ENCODE measurements around the gene EML5.

Gene EML5

DNA sequence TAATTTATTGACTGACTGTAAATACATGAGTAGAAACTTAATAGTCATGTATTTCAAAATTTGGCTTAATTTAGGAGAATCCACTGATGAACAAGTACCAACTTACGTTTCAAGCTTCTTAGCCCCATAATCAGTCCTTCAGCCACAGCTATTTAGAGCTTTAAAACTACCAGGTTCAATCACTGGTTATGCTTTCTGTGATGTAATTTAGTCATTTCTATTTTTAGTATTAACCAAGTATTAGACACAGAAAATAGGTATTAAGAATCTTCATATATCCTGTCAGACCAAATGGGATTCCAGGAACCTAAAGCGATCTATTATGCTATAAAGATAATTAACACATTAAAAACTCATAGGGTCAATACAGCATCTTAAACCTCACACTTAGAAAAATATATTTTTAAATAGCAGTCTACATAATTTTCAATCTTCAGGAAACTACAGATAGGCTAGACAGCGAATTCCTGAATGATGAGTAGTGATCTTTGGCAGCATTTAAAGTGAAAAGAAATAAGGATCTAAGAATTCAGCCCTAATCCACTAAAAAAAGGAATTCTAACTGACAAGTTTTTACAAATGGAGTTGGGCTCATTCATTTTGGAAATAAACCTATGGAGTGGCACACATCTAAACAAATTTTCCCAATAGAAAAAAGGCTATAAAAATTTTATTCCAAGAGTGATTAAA lies 178.4 kb downstream of the EML5 start:
- no peak for DNase-seq (ENCODE audit: low spot score)

DNA sequence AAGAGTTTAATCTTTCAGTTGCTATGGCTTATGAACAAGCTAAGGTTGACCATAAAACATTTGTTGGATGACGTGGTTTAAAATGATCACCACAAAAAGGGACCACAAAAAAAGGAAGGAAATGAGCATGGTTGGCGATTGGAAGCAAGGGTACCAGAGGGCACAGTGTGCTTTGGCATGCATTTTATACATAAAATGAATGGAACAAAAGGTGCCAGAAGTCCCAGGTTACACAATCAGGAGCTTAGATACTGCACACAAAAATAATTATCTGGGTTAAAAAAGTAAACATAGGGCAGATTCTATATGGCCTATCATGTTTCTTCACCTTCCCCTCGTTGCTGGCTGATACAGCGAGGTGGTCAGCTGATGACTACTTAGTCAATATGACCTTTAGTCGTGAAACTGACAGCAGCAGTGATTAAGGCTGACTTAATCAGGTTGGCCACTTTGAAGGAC lies 179.2 kb downstream of the EML5 start:
- DNase-seq (ENCODE audit: low spot score): no peak

DNA sequence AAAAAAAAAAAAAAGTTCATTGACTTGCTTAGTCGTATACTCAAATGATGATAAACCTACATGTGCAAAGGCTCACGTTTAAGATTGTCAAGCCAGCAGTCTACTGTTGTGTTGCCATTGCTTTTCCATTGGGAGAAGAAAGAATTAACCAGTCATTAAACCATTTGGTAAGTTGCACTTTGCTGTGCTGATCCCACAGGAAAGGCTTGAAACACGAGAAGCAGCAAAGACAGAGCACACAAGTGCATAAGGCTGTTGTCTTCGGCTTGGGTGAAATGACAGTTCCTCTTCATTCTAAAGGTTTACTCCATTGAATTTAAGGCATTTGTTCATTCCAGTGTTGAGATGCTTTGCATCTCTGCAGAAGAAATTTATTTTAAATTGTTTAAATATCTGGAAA lies 179.8 kb downstream of the EML5 start:
- no peak for DNase-seq (ENCODE audit: low spot score)

DNA sequence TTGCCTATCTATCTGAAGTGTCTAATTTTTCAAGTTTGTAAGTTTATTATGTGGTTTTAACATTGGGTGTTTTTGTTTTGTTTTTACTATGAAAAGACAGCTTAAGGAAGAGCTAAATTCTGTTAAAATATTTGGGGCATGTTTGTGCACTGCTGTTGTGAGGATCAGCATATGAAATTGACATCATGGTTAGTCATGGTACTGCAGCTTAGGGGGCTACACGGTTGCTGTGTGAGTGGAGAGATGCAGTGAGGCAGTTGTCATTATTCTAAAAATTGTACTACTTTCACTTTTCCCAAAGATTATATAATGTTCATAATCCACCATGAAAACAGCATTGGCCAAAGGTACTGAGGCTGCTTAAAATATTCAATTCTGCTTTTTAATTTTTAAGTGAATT lies 180.9 kb downstream of the EML5 start:
- DNase-seq (ENCODE audit: low spot score): no peak

DNA sequence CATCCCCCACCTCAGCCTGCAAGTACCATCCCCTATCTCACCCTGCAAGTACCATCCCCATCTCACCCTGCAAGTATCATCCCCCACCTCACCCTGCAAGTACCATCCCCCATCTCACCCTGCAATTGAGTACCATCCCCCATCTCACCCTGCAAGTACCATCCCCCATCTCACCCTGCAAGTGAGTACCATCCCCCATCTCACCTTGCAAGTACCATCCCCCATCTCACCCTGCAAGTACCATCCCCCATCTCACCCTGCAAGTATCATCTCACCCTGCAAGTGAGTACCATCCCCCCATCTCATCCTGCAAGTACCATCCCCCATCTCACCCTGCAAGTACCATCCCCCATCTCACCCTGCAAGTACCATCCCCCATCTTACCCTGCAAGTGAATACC lies 184.9 kb downstream of the EML5 start:
- DNase-seq (ENCODE audit: low spot score): no peak

DNA sequence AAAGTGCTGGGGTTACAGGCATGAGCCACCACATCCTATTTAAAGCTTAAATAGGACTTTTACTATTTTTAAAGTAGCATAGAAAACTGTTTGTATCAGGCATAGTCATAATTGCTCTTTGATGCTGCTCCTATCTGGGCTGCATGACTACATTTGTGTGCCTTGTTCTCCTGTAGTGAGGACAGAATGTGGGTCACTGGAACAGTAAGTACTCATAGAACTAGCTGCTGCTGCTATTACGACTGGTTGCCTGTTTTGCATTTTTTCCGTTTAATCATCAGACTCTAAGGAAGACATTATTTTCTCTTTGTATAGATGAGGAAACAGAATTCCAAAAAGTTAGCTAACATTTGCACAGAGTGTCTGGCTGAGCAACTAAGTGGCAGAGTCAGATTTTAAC lies 187.2 kb downstream of the EML5 start:
- DNase-seq (ENCODE audit: low spot score): no peak

DNA sequence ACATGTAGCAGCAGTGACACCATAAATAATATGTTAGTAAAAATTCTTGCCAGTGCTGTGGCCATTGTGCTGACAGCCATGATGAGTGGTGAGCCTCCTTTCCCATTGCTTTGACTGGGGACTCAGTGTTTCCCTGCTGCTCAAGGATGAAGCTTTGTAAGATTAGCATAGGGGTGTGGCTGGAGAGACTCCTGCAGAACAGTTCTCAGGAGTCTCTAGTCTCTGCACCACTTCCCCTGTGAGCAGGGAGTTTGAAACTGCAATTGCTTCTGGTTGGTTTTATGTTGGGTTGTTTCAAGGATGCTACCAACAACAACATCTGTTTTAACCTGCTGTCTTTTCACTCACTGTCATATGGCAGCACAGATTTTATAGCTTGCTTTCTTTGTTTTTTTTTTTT lies 188.5 kb downstream of the EML5 start:
- DNase-seq (ENCODE audit: low spot score): no peak

DNA sequence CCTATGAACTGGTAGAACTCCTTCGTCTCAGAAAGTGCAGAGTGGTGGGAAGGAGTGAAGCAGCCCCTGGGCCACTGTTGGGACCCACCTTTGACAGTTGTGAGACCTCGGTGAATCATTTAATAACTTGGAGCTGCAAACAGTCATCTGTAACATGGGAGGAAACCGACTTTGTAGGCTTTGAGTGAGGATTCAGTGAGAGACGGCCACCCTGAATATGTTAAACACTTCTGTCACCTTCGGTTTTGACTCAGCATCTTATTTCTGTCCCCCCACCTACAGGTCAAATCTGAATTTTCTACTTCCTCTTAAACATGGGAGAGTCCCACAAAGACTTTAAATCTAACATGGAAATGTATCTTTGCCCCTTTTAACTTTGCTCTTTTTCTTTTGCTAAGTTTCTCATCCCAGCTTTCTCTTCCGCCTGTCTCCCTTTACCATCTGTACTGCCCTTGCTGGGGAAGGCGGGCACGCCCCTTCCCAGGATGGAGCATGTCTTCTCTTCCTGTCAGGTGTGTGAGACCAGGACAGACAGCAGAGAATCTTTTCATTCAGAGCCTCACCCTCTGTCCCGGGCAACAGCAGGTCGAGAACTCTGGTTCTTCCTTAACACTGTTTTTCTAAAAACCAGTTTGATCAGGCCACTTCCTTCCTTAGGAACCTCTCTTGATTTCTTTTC lies 192.9 kb downstream of the EML5 start:
- no peak for DNase-seq (ENCODE audit: low spot score)

DNA sequence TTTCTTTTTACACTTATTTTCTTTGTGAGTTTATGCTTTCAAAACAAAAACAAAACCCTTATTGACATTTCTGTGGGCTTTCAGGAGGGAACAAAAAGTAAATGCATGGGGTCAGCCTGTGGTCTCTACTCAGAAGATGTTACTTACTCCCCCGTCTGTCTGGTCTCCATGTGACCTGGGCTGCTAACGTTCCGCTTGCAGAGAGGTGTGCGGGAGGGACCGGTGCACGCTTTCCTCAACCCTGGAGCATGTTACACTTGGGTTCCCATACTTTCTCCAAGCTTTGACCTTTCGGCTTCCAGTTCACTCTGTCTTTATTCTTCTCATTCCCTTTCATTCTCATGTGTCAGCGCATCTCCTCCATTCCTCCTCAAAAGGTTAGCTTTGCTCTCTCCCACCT lies 193.4 kb downstream of the EML5 start:
- no peak for DNase-seq (ENCODE audit: low spot score)

DNA sequence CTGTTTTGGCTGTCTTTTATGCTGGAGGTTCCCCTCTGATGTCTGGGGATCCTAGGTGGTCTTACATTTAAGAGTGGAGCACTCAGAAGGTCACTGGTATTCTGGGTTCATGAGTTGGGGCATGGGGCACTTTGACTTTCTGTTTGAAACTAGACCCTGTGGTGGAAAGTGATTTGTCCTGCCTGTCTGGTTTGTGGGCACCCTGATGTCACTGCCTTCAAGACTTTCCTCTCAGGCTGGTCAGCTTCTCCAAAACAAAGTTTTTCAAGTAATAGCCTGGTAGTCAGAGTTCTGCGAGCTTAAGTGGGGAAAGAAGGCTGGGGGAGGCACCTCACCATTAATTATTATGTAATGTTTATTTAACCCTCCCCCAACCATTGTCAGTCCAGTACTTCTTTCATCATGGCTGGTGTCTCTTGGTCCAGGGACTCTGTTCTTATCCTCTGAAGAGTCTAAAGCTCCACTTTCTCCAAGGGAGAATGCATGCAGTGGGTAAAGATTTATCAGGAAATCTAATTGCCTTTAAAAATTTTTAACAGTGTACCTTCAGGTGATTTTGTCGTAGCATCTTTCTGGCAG lies 194.6 kb downstream of the EML5 start:
- no peak for DNase-seq (ENCODE audit: low spot score)

DNA sequence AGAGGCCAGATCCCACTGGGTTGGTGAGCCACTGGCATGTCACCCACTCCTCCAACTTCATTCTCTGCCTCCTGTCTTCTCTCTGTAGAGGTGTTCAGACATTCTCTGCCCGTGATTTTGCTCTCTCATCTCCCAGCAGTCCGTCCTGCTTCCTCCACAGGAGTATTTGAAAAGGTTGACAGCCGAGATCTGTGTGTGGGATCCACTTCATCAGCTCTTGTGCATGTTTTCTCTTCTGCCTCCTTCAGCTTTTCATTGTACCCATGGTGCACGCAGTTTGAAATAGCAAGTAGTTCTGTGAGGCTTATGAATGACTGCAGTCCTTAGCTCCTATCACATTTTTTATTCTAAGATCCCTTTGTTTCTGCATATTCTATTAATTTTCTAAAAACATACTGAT lies 195.2 kb downstream of the EML5 start:
- DNase-seq (ENCODE audit: low spot score): no peak

DNA sequence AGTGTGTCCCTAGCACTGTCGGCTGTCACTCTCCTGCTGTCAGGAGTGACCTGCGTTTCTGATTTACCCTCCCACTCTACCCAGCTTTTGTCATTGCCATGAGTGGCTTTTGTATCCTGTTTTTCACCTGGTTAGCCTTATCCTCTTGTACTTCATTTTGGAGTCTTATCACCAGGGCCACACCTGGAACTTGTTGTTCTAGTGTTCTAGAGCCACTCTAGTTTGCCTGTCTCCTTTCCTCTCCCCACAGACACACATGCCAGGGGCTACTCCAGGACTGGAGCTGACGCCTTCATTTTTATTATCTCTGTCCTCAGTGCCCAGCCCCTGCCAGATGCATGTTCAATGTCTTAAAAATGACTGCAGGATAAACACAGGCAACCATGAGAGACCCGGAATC lies 195.7 kb downstream of the EML5 start:
- DNase-seq (ENCODE audit: low spot score): no peak

DNA sequence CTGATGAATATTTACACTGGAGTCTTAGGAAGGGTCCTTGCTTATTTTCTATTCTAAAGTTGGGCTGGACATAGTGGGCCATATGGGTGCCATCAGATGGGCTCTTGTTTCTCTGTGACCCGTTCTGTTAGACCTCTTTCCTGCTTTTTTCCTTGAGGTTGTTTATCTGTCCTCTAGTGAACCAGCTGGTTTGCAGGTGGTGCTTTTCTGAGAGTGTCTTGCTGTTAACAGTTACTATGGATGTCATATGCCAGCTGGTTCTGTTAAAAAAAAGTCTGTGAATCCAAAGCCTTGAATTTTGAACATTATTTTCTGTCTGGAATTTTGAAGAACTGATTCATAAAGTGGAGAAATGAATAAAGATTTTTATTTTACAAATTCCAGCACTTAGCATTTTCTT lies 200.7 kb downstream of the EML5 start:
- no peak for DNase-seq (ENCODE audit: low spot score)

DNA sequence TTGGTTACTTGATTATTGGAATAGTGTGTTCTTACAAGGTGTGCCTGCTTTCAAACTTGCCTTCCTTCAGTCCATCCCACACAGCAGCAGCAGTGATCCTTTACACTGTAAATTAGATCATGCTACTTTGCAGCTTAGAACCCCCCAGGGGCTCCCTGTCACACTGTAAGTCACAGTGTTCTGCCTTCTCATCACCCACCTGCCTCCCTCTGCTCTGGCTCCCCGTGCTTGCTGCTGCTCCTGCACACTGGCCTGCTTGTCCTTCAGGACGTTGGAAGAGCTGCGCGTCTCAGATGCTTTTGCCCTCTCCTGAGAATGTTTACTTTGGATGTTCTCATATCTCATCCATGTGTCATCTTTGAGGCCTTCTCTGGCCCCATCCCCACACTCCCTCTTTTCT lies 202.6 kb downstream of the EML5 start:
- DNase-seq (ENCODE audit: low spot score): no peak

DNA sequence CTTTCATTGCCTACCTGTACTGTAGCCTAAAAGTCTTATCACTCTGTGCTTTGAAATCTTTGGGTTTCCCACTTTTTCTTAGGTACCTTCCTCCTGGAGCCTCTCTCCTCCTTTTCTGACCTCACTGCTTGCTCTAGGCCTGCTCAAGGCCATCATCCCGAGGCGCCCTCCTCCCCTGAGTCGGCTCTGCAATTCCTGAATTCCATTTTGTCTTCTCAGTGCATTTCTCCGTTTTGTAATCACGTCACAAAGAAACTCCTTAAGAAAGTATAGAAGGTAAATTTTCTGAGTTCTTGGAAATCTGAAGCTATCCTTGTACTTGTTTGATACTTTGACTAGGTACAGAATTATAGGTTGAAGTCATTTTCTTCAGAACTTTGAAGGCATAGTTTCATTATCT lies 204.7 kb downstream of the EML5 start:
- no peak for DNase-seq (ENCODE audit: low spot score)

DNA sequence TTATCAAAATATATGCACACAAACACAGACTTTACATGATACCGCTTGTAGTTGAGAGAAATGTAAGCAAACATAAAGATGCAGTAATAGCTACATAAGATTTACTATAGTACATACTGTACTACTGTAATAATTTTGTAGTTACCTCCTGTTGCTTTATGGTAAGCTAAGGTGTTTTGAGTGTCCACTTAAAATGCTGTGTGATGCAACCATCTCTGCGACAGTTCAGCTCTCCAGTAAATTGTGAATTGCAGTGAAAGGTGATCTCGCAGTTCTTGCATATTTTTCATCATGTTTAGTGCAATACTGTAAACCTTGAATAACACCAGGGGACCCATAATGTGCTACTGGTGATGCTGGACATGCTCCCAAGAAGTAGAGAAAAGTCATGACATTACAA lies 208.3 kb downstream of the EML5 start:
- DNase-seq (ENCODE audit: low spot score): no peak

DNA sequence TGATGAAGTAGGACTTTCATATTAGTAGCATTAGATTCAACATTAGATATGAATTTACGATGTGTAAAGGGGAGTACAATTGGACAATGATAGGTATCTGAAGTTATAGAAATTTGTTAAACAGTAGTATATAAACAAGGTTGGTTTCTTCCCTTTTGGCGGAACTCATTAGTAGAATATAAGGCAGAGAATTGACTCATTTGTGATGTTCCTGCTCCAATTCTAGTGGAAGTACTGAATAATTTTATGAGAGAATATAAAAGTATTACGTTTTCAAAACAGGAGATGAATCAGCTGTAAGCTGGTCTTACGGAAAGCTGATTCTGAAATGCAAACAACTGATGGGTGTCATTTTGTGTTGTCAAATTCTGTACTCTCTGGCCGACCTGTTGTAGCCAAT lies 216.5 kb downstream of the EML5 start:
- DNase-seq (ENCODE audit: low spot score): no peak

DNA sequence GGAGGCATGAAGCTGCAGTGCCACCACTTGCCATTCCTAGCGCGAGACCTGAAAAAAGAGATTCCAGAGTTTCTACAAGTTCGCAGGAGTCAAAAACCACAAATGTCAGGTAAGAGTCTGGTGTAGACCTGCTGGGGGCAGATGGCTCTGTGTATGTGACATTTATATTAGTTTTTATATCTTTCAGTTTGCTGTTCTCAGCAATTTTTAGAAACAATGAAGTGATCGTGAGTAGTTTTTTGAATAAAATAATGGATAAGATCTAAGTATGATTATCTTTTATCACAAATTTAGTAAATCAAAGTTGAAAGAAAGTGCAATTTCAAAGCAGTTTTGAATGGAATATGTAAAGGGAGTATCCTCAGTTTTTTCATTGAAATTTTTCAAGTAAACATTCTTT lies 220.6 kb downstream of the EML5 start:
- no peak for DNase-seq (ENCODE audit: low spot score)

DNA sequence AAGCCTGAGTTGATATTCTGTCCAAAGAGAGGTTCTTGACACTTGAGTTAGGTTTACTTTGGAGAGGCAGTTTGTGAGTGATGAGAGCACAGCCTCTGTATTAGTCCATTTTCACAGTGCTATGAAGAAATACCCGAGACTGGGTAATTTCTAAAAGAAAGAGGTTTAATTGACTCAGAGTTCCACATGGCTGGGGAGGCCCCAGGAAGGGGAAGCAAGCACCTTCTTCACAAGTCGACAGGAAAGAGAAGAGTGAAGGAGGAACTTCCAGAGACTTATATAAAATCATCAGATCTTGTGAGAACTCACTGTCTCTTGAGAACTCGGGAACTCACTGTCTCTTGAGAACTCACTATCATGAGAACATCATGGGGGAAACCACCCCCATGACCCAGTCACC lies 224.6 kb downstream of the EML5 start:
- DNase-seq (ENCODE audit: low spot score): no peak

DNA sequence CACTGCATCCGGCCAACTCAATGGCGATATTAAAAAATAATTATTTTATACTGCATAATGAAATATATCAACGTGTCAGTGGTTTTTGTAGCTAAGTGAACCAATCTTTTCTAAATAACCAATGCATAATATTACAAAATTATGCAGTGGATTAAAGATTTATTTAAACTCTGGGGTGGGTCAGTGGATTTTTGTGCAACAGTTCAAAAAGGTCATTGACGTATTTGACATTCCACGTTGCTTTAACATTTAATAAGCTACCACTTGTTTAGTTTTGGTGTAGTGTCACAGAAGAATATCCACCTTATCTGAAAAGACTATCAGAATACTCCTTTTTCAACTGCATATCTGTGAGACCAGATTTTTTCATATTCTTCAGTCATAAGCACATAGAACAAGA lies 227.3 kb downstream of the EML5 start:
- DNase-seq (ENCODE audit: low spot score): no peak

DNA sequence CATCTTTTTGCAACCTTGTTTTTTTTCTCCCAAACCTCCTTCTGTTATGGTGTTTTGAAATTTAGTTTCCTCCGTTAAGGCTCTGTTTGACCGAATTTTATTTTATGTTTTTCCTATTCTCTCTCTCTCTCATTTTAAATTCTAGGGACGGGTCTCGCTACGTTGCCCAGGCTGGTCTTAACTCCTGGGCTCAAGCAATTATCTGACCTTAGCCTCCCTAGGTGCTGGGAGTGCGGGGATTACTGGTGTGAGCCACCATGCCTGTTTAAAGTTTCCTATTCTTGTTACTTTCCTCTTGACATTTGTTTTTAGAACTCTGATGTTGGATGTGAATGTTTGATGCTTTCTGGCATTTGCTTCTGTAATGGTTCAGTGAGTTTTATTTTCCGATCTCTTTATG lies 228.9 kb downstream of the EML5 start:
- no peak for DNase-seq (ENCODE audit: low spot score)

DNA sequence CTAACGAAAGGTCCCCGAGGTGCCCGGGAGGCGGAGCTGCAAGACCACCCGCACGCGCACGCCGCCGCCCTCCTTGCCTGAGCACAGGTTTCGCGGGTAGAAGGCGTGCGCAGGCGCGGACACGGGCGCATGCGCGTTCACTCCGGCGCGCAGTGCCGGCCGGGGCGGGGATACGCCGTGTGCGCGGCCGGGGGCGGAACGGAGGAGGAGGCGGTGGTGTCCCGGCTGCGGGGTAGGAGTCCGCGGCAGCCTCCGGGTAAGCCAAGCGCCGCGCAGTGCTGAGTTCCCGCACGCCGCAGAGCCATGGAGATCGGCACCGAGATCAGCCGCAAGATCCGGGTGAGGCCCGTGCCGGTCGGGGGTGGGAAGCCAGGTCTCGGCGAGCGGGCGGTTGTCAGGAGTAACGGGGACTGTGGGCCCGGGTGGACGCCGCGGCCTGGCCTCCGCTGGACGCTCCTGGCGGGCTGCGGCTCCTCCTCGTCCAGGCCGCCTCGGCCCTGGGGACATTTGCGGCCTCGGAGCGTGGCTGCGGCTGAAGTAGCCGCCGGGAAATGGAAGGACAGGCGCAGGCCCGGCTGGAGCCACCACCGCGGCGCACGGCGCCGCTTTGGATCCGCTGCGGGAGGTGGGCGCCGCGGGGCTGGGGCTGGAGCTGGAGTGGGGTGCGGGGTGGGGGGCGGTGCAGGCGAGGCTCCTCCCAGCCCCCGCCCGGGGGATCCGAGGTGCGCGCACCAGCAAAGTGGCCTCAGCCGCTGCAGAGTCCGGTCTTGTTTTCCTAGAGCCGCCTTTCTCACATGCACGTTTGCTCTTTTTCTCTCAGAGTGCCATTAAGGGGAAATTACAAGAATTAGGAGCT lies 229.7 kb downstream of the EML5 start, which contains the start of gene ZC3H14:
Gene ZC3H14 (plus strand): TSS at position 207 of the 856 bp plus-strand sequence. CDS start 97 bp downstream, at position 304.
- DNase-seq (ENCODE audit: low spot score): peak; percentile 85

DNA sequence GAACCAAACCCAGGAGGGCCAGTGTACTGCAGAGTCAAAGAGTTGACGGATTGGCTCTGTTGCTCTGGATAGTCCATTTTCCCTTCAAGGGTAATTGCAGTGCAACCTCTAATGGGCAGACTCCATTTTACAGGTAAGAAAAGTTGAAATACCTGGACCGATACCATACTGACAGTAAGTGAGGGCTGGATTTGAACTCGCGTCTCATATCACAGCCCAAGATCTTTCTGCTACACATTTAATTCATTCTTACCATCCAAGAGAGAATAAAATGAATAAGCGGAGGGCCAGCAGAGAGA lies 230.3 kb downstream of the EML5 start:
- no peak for DNase-seq (ENCODE audit: low spot score)

Data from CD4-positive, alpha-beta T cell treated with Interleukin-6 at 100 ng/mL for 8 hours (primary cell).